Non-pigmented ciliary epithelial cell (primary cell): Measurements from ENCODE around the gene CLEC4C.
"Not testable (repeated sequence)": the region's sequence is repeated elsewhere in the genome, so short reads cannot be mapped to it uniquely, and the experiment has no call there.

ENCODE experiments used
- DNase-seq: peaks from one replicate; pipeline ENCODE4 v3.0.0-alpha.2; 2010; ENCODE audit warnings: low read depth

Gene CLEC4C

GRCh38 chr12:7747246-7747645 lies at the start of gene CLEC4C:
Gene CLEC4C, minus strand, starts transcription at chr12:7747375. Its CDS starts 27 bp downstream, at chr12:7747348.
- no peak for DNase-seq

- DNase-seq, result no peak
These were observed 46.0 kb upstream of the CLEC4C start for GRCh38 chr12:7793211-7793610.

- DNase-seq, result not testable (repeated sequence)
These were observed 41.8 kb upstream of the CLEC4C start, which contains the start of gene NANOG for GRCh38 chr12:7788884-7789528. Gene NANOG, plus strand, starts transcription at chr12:7789402. Its CDS starts 213 bp downstream, at chr12:7789615.

- no peak for DNase-seq
These were observed 41.1 kb upstream of the CLEC4C start for GRCh38 chr12:7788294-7788660.

- no peak for DNase-seq
These were observed 40.6 kb upstream of the CLEC4C start for GRCh38 chr12:7787574-7788293.

GRCh38 chr12:7784701-7785100 lies 37.5 kb upstream of the CLEC4C start:
- no peak for DNase-seq

GRCh38 chr12:7783433-7783832 lies 36.3 kb upstream of the CLEC4C start:
- not testable (repeated sequence) for DNase-seq

GRCh38 chr12:7782055-7782454 lies 34.9 kb upstream of the CLEC4C start:
- DNase-seq, result no peak

GRCh38 chr12:7781274-7781673 lies 34.1 kb upstream of the CLEC4C start:
- no peak for DNase-seq

- DNase-seq, result no peak
These were observed 22.8 kb upstream of the CLEC4C start for GRCh38 chr12:7769999-7770398.

- DNase-seq, result no peak
These were observed 11.6 kb upstream of the CLEC4C start for GRCh38 chr12:7758766-7759140.

- DNase-seq, result no peak
These were observed 9.8 kb upstream of the CLEC4C start for GRCh38 chr12:7756993-7757392.

- DNase-seq, result not testable (repeated sequence)
These were observed 8.5 kb upstream of the CLEC4C start for GRCh38 chr12:7755668-7756067.

GRCh38 chr12:7751941-7752922 lies 5.1 kb upstream of the CLEC4C start:
- DNase-seq, result not testable (repeated sequence)

GRCh38 chr12:7751394-7751793 lies 4.2 kb upstream of the CLEC4C start:
- no peak for DNase-seq

- DNase-seq, result no peak
These were observed 3.2 kb upstream of the CLEC4C start for GRCh38 chr12:7750350-7750749.

- no peak for DNase-seq
These were observed 2.3 kb upstream of the CLEC4C start for GRCh38 chr12:7749442-7749841.

- DNase-seq, result no peak
These were observed 1.7 kb upstream of the CLEC4C start for GRCh38 chr12:7748852-7749251.

- DNase-seq, result no peak
These were observed 14.2 kb downstream of the CLEC4C start for GRCh38 chr12:7732993-7733392.

GRCh38 chr12:7731486-7731885 lies 15.7 kb downstream of the CLEC4C start:
- no peak for DNase-seq

- not testable (repeated sequence) for DNase-seq
These were observed 16.2 kb downstream of the CLEC4C start for GRCh38 chr12:7730984-7731383.

- DNase-seq, result no peak
These were observed 17.4 kb downstream of the CLEC4C start for GRCh38 chr12:7729746-7730145.
